ENCODE measurements around the gene MTLN.
"Not testable (repeated sequence)": the region's sequence is repeated elsewhere in the genome, so short reads cannot be mapped to it uniquely, and the experiment has no call there.

MTLN gene

GRCh38 chr2:110198016-110198415 lies 14.3 kb downstream of the MTLN start:
- DNase-seq (ENCODE audit: low spot score): no peak

GRCh38 chr2:110197452-110197851 lies 14.9 kb downstream of the MTLN start:
- DNase-seq (ENCODE audit: low spot score): no peak

- DNase-seq (ENCODE audit: low spot score): not testable (repeated sequence)
Measured at GRCh38 chr2:110190169-110190568, 22.2 kb downstream of the MTLN start.

GRCh38 chr2:110182449-110182848 lies 29.9 kb downstream of the MTLN start:
- DNase-seq (ENCODE audit: low spot score): no peak

- no peak for DNase-seq (ENCODE audit: low spot score)
Measured at GRCh38 chr2:110180036-110180435, 32.3 kb downstream of the MTLN start.

- DNase-seq (ENCODE audit: low spot score): no peak
Measured at GRCh38 chr2:110173523-110173922, 38.8 kb downstream of the MTLN start.

- DNase-seq (ENCODE audit: low spot score): no peak
Measured at GRCh38 chr2:110172506-110172905, 39.8 kb downstream of the MTLN start.

- no peak for DNase-seq (ENCODE audit: low spot score)
Measured at GRCh38 chr2:110170102-110170501, 42.2 kb downstream of the MTLN start.

- no peak for DNase-seq (ENCODE audit: low spot score)
Measured at GRCh38 chr2:110167326-110168000, 44.9 kb downstream of the MTLN start.

GRCh38 chr2:110166266-110166665 lies 46.1 kb downstream of the MTLN start:
- no peak for DNase-seq (ENCODE audit: low spot score)
